ENCODE data around the gene HBS1L.
A peak's percentile ranks its signal among the peaks of the same experiment; 100 is the strongest.

Gene HBS1L

GRCh38 chr6:135073756-135074393, 19.3 kb upstream of the HBS1L start:
- ChIA-PET POLR2A (interaction anchor here (1.5 kb wide), 1 partner anchor 19 kb away, joined by 3 read pairs; the partner anchor contains the start of gene HBS1L), CTCF (no interaction called here)
- TF ChIP-seq ZNF558 (tag by site-specific recombination; IDR thresholded peaks at IDR 0.05) (0 out of 2 replicates have a peak, but pooled peaks have one; percentile 33), ZNF248 (tag by site-specific recombination; IDR thresholded peaks at IDR 0.05) (no peak)
- H3K36me3 ChIP-seq (ENCODE audit: control insufficient read depth in 2 of 2, insufficient read depth in 1 of 2, low read length in 2 of 2) = no peaks in the 10 kb centered on the region
- no peak overlapping the region for H3K27ac ChIP-seq (ENCODE audit: extremely low read depth, low read depth, low read length)
- no peak overlapping the region for H3K4me3 ChIP-seq (ENCODE audit: low read depth, low read length)
- no peaks in the 10 kb centered on the region for H3K9me3 ChIP-seq (ENCODE audit: control insufficient read depth, insufficient read depth, low read depth, low read length)
- H3K4me1 ChIP-seq (ENCODE audit: control insufficient read depth, insufficient read depth, low read length) = peaks cover 2% of the 10 kb centered on the region; the same call in 1 of the 2 replicates

- CTCF ChIA-PET = interaction anchor here (0.6 kb wide), 1 partner anchor 63 kb away, joined by 4 read pairs; no protein-coding TSS in a partner anchor
Observed at GRCh38 chr6:135073217-135073616, 18.6 kb upstream of the HBS1L start.

GRCh38 chr6:135072753-135073152, 18.1 kb upstream of the HBS1L start:
- POLR2A ChIA-PET = no interaction called here
- CTCF ChIA-PET = interaction anchor here (0.6 kb wide), 1 partner anchor 63 kb away, joined by 4 read pairs; no protein-coding TSS in a partner anchor
- TF ChIP-seq ZNF747 (tag by site-specific recombination; IDR thresholded peaks at IDR 0.05) (no peak), TRIM28 (IDR thresholded peaks at IDR 0.05; ENCODE audit: borderline replicate concordance, low read length) (no peak), ZBTB8A (tag by site-specific recombination; IDR thresholded peaks at IDR 0.05) (no peak), ZNF133 (tag by site-specific recombination; IDR thresholded peaks at IDR 0.05) (no peak), PRDM2 (tag by site-specific recombination; IDR thresholded peaks at IDR 0.05; ENCODE audit: borderline replicate concordance) (no peak), ZNF548 (tag by site-specific recombination; IDR thresholded peaks at IDR 0.05) (no peak), ZXDB (tag by site-specific recombination; IDR thresholded peaks at IDR 0.05) (no peak), HIC1 (tag by site-specific recombination; IDR thresholded peaks at IDR 0.05) (no peak), ZSCAN18 (tag by site-specific recombination; IDR thresholded peaks at IDR 0.05) (no peak)

More at GRCh38 chr6:135073217-135073616, 18.6 kb upstream of the HBS1L start:
- no peak overlapping the region for H3K4me3 ChIP-seq (ENCODE audit: low read depth, low read length)
- H3K27ac ChIP-seq (ENCODE audit: extremely low read depth, low read depth, low read length) = no peak overlapping the region
- H3K36me3 ChIP-seq (ENCODE audit: control insufficient read depth in 2 of 2, insufficient read depth in 1 of 2, low read length in 2 of 2) = no peaks in the 10 kb centered on the region
- no peaks in the 10 kb centered on the region for H3K9me3 ChIP-seq (ENCODE audit: control insufficient read depth, insufficient read depth, low read depth, low read length)
- TF ChIP-seq ZNF501 (tag by site-specific recombination; IDR thresholded peaks at IDR 0.05) = no peak
- TF ChIP-seq ZBTB17 (tag by site-specific recombination; IDR thresholded peaks at IDR 0.05) = no peak
- no peak for TF ChIP-seq ZNF391 (tag by site-specific recombination; IDR thresholded peaks at IDR 0.05; ENCODE audit: borderline replicate concordance, low read depth)
- no peak for TF ChIP-seq REPIN1 (tag by site-specific recombination; IDR thresholded peaks at IDR 0.05; ENCODE audit: low read depth)
- no peak for TF ChIP-seq ZNF155 (tag by site-specific recombination; IDR thresholded peaks at IDR 0.05)
- no peak for TF ChIP-seq ZNF354C (tag by site-specific recombination; IDR thresholded peaks at IDR 0.05; ENCODE audit: borderline replicate concordance, low read depth)
- TF ChIP-seq ZSCAN16 (tag by site-specific recombination; IDR thresholded peaks at IDR 0.05) = no peak
- TF ChIP-seq ZNF24 (tag by site-specific recombination; IDR thresholded peaks at IDR 0.05) = no peak
- no peak for TF ChIP-seq ZNF561 (tag by site-specific recombination; IDR thresholded peaks at IDR 0.05; ENCODE audit: borderline replicate concordance)
- no peak for TF ChIP-seq ZNF423 (tag by site-specific recombination; IDR thresholded peaks at IDR 0.05)
- TF ChIP-seq ZNF114 (tag by site-specific recombination; IDR thresholded peaks at IDR 0.05) = no peak
- TF ChIP-seq ZNF362 (tag by site-specific recombination; IDR thresholded peaks at IDR 0.05) = no peak
- TF ChIP-seq ZIC2 (tag by site-specific recombination; IDR thresholded peaks at IDR 0.05) = no peak
- TF ChIP-seq ZSCAN23 (tag by site-specific recombination; IDR thresholded peaks at IDR 0.05) = no peak
- no peak for TF ChIP-seq ZNF157 (tag by site-specific recombination; IDR thresholded peaks at IDR 0.05)
- POLR2A ChIA-PET = interaction anchor here (1.5 kb wide), 1 partner anchor 19 kb away, joined by 3 read pairs; the partner anchor contains the start of gene HBS1L
- peaks cover 2% of the 10 kb centered on the region; the same call in 1 of the 2 replicates for H3K4me1 ChIP-seq (ENCODE audit: control insufficient read depth, insufficient read depth, low read length)

More at GRCh38 chr6:135072753-135073152, 18.1 kb upstream of the HBS1L start:
- no peaks in the 10 kb centered on the region for H3K36me3 ChIP-seq (ENCODE audit: control insufficient read depth in 2 of 2, insufficient read depth in 1 of 2, low read length in 2 of 2)
- no peaks in the 10 kb centered on the region for H3K9me3 ChIP-seq (ENCODE audit: control insufficient read depth, insufficient read depth, low read depth, low read length)
- no peak overlapping the region for H3K4me3 ChIP-seq (ENCODE audit: low read depth, low read length)
- peaks cover 2% of the 10 kb centered on the region; the same call in 1 of the 2 replicates for H3K4me1 ChIP-seq (ENCODE audit: control insufficient read depth, insufficient read depth, low read length)
- no peak overlapping the region for H3K27ac ChIP-seq (ENCODE audit: extremely low read depth, low read depth, low read length)
